HG03521 (cell line): Measurements from ENCODE around the gene ABL1.
"Not testable (repeated sequence)": the region's sequence is repeated elsewhere in the genome, so short reads cannot be mapped to it uniquely, and the experiment has no call there.

Source experiments
- ATAC-seq: cut with Tn5 transposase; IDR thresholded peaks from one replicate; pipeline ENCODE4 v1.9.1; 2021; ENCODE audit warnings: mild to moderate bottlenecking, moderate library complexity; ENCODE audit not compliant: unreplicated experiment

Gene ABL1

GRCh38 chr9:130900701-130901497, 65.8 kb downstream of the ABL1 start:
- ATAC-seq = no peak

GRCh38 chr9:130901498-130902203, 66.6 kb downstream of the ABL1 start:
- ATAC-seq = no peak

GRCh38 chr9:130902204-130903185, 67.4 kb downstream of the ABL1 start:
- no peak for ATAC-seq

GRCh38 chr9:130903194-130904069, 68.4 kb downstream of the ABL1 start:
- ATAC-seq = no peak

- no peak for ATAC-seq
These were observed 69.3 kb downstream of the ABL1 start for GRCh38 chr9:130904070-130905044.

- no peak for ATAC-seq
These were observed 70.3 kb downstream of the ABL1 start for GRCh38 chr9:130905125-130905901.

GRCh38 chr9:130905902-130906734, 71.1 kb downstream of the ABL1 start:
- ATAC-seq = no peak

GRCh38 chr9:130906735-130907416, 71.8 kb downstream of the ABL1 start:
- no peak for ATAC-seq

- ATAC-seq = no peak
These were observed 73.3 kb downstream of the ABL1 start for GRCh38 chr9:130908146-130908877.

GRCh38 chr9:130908878-130909355, 73.9 kb downstream of the ABL1 start:
- ATAC-seq = no peak

- not testable (repeated sequence) for ATAC-seq
These were observed 75.0 kb downstream of the ABL1 start for GRCh38 chr9:130910041-130910440.

GRCh38 chr9:130910670-130911069, 75.6 kb downstream of the ABL1 start:
- not testable (repeated sequence) for ATAC-seq

- ATAC-seq = no peak
These were observed 76.4 kb downstream of the ABL1 start for GRCh38 chr9:130911254-130912049.

GRCh38 chr9:130912932-130913598, 78.0 kb downstream of the ABL1 start:
- ATAC-seq = no peak
